Raji (cell line): ENCODE measurements around the gene CACNA1A.

Experiments
- POLR2A ChIP-seq: IDR thresholded peaks from 2 replicates; pipeline ENCODE4 v1.6.1; 2011; ENCODE audit warnings: low read depth, low read length, control low read depth; ENCODE audit not compliant: insufficient read depth

CACNA1A gene

DNA sequence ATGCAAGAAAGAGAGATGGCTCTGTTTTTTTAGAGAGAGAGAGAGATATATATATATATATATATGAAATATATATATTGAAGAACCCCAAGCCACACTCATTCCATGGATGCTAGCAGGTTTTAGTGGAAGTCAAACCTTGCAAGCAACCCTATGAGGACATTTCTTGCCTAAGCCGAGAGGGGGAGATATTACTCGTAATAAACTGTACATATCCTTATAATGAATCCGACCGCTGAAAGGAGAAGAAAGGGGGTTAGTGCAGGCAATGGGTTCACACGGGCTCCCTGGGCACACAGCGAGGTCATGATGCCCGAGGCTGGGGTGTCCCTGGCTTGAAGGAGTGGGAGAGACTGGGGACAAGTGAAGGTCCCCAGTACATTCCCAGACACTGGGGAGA is 277.7 kb downstream of the CACNA1A start:
- TF ChIP-seq POLR2A: no peak

DNA sequence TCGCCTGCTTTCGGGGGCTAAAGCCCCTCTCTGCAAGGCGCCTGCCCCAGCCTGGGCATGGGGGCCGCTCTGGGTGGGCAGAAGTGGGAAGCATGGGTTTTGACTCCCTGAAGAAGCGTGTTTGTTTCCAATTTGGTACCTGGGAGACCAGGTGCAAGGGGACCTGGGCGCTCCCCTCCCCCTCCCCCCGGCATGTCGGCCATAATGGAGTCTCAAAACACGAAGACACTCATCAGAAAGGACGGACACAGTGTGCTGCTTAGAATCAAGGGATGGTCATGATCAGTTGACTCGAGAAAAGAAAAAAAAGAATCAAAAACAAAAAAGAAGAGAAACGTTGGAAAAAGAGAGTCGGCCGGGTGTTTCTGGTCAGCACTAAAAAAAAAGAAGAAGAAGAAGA is 279.3 kb downstream of the CACNA1A start:
- no peak for TF ChIP-seq POLR2A

DNA sequence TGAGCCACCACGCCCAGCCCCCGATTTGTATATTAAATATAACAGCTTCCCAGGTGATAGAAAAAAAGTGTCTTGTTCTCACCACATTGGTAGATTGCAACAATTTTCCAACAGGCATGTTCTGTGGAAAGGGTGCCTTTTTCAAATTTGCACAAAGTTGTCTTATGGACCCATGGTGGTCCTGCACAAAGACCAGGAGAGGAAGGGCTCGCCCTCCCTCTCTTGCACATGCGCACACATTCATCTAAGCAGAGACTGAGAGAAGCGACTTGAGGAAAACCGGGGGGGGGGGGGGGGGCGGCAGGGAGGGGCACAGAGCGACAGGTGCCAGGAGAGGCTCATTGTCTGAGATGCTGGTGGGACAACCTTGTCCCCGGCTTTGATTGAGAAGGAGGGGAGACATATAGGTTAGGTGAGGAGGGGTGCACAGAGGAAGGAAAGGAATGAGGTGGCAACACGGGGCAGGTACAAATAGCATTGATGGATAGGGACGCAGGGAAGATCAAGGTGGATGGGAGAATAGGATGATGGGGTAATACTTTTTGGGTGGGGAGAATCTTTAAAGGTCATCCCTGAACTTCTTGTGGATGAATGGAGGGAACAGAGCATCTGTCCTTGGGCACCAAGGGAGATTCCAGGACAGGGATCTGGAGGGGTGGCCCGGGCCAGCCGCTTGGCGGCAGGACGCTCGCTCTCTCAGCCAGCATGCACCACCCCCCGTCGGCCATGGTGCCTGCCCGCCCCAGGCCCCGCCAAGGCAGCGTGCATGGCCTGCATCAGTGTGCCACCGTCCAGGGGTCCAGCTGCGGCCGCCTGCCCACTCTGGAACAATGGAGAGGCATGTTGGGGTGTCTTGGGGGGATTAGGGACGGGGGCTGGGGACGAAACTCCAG is 280.1 kb downstream of the CACNA1A start:
- TF ChIP-seq POLR2A: no peak

DNA sequence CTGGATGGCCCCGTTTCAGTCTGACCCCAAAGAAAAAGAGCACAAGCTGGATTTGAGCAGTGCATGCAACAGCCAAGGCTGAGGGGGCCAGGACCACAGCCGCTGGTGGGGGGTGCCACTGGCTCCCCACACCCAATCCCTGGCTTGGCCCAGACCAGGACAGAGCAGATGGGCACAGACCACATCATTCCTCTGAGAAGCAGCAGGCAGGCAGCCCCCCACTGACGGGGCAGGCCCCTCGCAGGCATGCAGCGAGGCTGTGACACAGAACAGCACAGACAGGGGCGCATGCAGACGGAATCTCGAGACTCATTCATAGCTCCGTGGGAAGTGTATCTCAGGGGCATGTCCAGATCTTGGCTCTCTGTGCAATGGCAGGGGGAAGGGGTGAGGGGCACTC is 281.2 kb downstream of the CACNA1A start:
- TF ChIP-seq POLR2A: no peak

GRCh38 chr19:13220847-13221246 is 285.4 kb downstream of the CACNA1A start:
- TF ChIP-seq POLR2A: no peak

GRCh38 chr19:13215572-13216380 is 290.5 kb downstream of the CACNA1A start:
- 0 out of 2 replicates have a peak, but pooled peaks have one; percentile 26 for TF ChIP-seq POLR2A

- no peak for TF ChIP-seq POLR2A
Observed at GRCh38 chr19:13214036-13214730, 292.1 kb downstream of the CACNA1A start.

- TF ChIP-seq POLR2A: no peak
Observed at GRCh38 chr19:13212759-13213330, 293.4 kb downstream of the CACNA1A start.

DNA sequence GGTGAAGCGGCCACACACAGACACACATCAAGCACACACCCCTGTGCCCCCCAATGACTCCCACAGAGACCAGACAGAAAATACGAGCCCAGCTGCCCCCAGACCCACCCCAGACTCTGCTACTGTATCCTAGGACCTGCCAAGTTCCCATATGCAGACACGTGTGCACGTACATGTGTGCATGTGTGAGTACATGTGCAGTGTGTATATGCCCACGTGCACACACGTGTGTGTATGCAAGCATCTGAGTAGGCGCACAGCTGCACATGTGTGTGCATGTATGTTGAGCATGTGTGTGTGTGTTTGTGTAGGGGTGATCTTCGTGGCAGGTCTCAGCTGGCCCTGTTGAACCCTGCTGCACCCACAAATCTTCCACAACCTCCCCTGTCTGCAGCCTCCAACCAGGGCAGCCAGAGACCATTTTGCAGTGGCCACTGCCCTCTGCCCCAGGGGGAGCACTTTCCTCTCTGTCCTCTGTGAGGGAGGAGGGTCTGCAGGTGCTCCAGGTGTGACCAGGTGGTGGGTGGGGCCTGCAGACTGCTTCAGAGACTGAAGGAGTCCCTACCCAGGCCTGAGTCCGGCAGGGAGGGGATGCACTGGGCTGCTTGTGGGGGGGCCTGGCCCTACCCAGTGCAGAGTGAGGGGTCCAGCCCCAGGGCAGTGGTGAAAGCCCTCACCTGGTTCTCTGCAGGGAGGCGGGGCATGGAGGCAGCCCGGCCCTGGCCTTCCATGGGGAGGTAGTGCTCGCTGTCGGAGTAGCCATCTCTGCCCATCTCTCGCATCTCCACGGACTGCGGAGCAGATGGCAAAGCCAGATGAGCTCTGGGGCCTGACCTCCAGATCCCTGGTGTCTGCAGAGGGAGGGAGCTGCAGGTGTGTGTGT is 294.6 kb downstream of the CACNA1A start:
- TF ChIP-seq POLR2A: no peak

DNA sequence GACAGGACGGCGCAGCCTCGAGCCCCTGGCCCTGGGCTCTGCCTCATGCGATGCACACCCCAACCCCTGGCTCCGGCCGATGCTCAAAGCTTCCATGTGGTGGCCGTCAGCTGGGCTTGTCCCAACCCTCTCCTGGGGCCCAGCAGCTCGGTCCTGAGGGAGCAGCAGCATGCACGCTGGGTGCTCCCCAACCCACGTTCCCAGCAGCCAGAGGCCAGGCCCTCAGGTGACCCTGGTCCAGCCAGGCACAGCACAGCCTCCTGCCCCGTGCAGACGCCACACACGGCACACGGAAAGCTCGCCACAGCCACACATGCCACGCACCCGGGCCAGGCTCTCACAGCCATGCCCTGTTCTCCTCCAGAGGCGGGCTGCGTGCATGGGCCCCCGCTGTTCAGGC is 295.3 kb downstream of the CACNA1A start:
- no peak for TF ChIP-seq POLR2A

GRCh38 chr19:13210339-13210775 is 295.9 kb downstream of the CACNA1A start:
- no peak for TF ChIP-seq POLR2A

GRCh38 chr19:13209484-13210338 is 296.6 kb downstream of the CACNA1A start:
- no peak for TF ChIP-seq POLR2A
